GM08714 (cell line): ENCODE measurements around the gene PRB4.
"Not testable (repeated sequence)": the region's sequence is repeated elsewhere in the genome, so short reads cannot be mapped to it uniquely, and the experiment has no call there.

ENCODE experiments used
- H3K4me3 ChIP-seq: fragments of 200-500 bp; sonication (Bioruptor generic); 2 replicates; pipeline ENCODE4 v1.5.1; 2014; ENCODE audit warnings: mild to moderate bottlenecking, low read length, inconsistent platforms
- ZNF274 ChIP-seq: IDR thresholded peaks from 2 replicates; pipeline ENCODE4 v1.6.1; 2012; ENCODE audit warnings: mild to moderate bottlenecking, low read depth, low read length

Gene PRB4

GRCh38 chr12:11310336-11310735 is at the start of gene PRB4:
PRB4 (minus strand) TSS chr12:11310436; CDS start chr12:11310398, 38 bp downstream.
- no peak for TF ChIP-seq ZNF274

GRCh38 chr12:11351736-11352135 is 41.5 kb upstream of the PRB4 start:
- not testable (repeated sequence) for H3K4me3 ChIP-seq

More at GRCh38 chr12:11310336-11310735, at the start of gene PRB4:
- no peak within 1 kb of the TSS for H3K4me3 ChIP-seq

GRCh38 chr12:11348439-11348838 is 38.2 kb upstream of the PRB4 start:
- no peak for TF ChIP-seq ZNF274
- H3K4me3 ChIP-seq, result no peak overlapping the region

GRCh38 chr12:11347810-11348209 is 37.6 kb upstream of the PRB4 start:
- no peak for TF ChIP-seq ZNF274
- no peak overlapping the region for H3K4me3 ChIP-seq

- H3K4me3 ChIP-seq, result no peak overlapping the region
- no peak for TF ChIP-seq ZNF274
Measured at GRCh38 chr12:11344500-11344899, 34.3 kb upstream of the PRB4 start.

GRCh38 chr12:11324426-11324825 is 14.2 kb upstream of the PRB4 start:
- TF ChIP-seq ZNF274, result no peak
- no peak overlapping the region for H3K4me3 ChIP-seq

GRCh38 chr12:11321980-11322379 is 11.7 kb upstream of the PRB4 start:
- no peak overlapping the region for H3K4me3 ChIP-seq
- TF ChIP-seq ZNF274, result no peak

GRCh38 chr12:11307143-11307542 is 3.1 kb downstream of the PRB4 start:
- no peak for TF ChIP-seq ZNF274
- no peak overlapping the region for H3K4me3 ChIP-seq

GRCh38 chr12:11273449-11273848 is 36.8 kb downstream of the PRB4 start:
- no peak for TF ChIP-seq ZNF274

GRCh38 chr12:11269607-11270006 is 40.6 kb downstream of the PRB4 start, which contains the start of gene PRB3:
PRB3 (minus strand) TSS chr12:11269707; CDS start chr12:11269669, 38 bp downstream.
- no peak within 1 kb of the TSS for H3K4me3 ChIP-seq
- TF ChIP-seq ZNF274, result no peak

More at GRCh38 chr12:11273449-11273848, 36.8 kb downstream of the PRB4 start:
- no peak overlapping the region for H3K4me3 ChIP-seq

- TF ChIP-seq ZNF274, result no peak
- H3K4me3 ChIP-seq, result no peak overlapping the region
Measured at GRCh38 chr12:11264501-11264900, 45.7 kb downstream of the PRB4 start.
